ENCODE measurements around the gene TMC6. TPM values are rescaled to one million over a fixed set of nuclear protein-coding genes. Genes with fewer than 3 reads are reported as not detected.
"Not testable (repeated sequence)": the region's sequence is repeated elsewhere in the genome, so short reads cannot be mapped to it uniquely, and the experiment has no call there.

The TMC6 gene
- total RNA-seq, 1 donor from 2014 or later, result 265 TPM

DNA sequence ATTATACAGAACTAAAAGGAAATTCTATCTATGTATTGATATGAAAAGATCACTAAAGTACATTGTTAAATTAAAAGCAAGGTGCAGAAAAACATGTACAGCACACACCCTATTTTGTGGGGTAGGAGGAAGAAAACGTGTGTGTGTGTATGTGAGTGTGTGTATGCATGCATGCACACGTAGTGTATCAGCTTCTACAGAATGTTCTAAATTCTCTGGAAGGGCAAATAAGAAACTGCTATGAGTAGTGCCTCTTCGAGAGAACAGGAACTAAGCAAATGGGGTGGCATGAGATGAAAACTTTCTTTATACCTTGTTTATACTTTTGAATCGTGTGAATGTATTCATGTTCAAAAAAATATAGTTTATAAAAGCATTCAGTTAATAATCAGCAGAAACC lies 58.9 kb downstream of the TMC6 start:
- intact Hi-C loops (cut with micrococcal nuclease), result no loop called here
- no peaks in the 10 kb centered on the region for H3K9me3 Mint-ChIP-seq
- no peak overlapping the region for H3K27ac Mint-ChIP-seq

DNA sequence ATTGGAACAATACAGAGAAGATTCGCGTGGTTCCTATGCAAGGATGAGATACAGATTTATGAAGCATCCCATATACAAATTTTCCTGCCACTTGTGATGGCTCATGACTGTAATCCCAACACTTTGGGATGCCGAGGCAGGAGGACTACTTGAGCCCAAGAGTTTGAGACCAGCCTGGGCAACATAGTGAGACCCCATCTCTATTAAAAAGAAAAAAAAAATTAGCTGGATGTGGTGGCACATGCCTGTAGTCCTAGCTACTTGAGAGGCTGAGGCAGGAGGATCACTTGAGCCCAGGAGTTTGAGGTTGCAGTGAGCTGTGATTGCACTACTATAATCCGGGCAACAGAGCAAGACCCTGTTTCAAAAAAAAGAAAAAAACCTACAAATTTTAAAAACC lies 61.6 kb downstream of the TMC6 start:
- H3K27me3 Mint-ChIP-seq (ENCODE audit: insufficient read depth); intact Hi-C loops (cut with micrococcal nuclease); H3K36me3 Mint-ChIP-seq (ENCODE audit: low read depth); H3K4me3 Mint-ChIP-seq; DNase-seq (ENCODE audit: low spot score); H3K4me1 Mint-ChIP-seq (ENCODE audit: low read depth); H3K9me3 Mint-ChIP-seq; H3K27ac Mint-ChIP-seq: not testable (repeated sequence)

More for the DNA sequence above, 58.9 kb downstream of the TMC6 start:
- no peak for DNase-seq (ENCODE audit: low spot score)
- Mint-ChIP-seq H3K4me1 (ENCODE audit: low read depth) (no peaks in the 10 kb centered on the region), H3K27me3 (ENCODE audit: insufficient read depth) (no peaks in the 10 kb centered on the region), H3K4me3 (no peak overlapping the region), H3K36me3 (ENCODE audit: low read depth) (peaks cover 19% of the 10 kb centered on the region)

- intact Hi-C loops (cut with micrococcal nuclease), result no loop called here
- Mint-ChIP-seq H3K4me1 (ENCODE audit: low read depth) (peaks cover 7% of the 10 kb centered on the region), H3K27ac (no peak overlapping the region), H3K4me3 (no peak overlapping the region), H3K27me3 (ENCODE audit: insufficient read depth) (no peaks in the 10 kb centered on the region), H3K36me3 (ENCODE audit: low read depth) (peaks cover 7% of the 10 kb centered on the region), H3K9me3 (no peaks in the 10 kb centered on the region)
- DNase-seq (ENCODE audit: low spot score), result no peak
Measured at GRCh38 chr17:78064708-78065107, 63.8 kb downstream of the TMC6 start.

DNA sequence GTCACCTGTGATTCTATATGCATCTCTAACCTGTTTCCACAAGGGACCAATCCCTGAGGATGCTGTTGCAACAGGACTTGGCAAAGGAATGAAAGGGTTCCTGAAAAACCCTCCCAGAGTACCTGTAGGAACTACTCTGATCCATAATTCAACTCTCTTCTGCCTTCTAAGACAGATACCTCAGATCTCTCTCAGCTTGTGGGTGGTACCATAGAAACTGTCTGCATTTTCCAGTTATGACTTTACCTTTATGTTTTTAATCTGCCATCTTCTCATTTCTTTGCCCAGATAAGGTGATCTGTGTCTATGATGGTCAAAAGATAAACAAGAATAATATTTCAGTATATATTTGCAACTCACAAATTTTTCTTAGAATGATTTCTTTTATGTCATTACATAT lies 65.1 kb downstream of the TMC6 start:
- H3K4me1 Mint-ChIP-seq (ENCODE audit: low read depth), result peaks cover 7% of the 10 kb centered on the region
- H3K36me3 Mint-ChIP-seq (ENCODE audit: low read depth), result peaks cover 6% of the 10 kb centered on the region
- H3K4me3 Mint-ChIP-seq, result no peak overlapping the region
- DNase-seq (ENCODE audit: low spot score), result no peak
- H3K27me3 Mint-ChIP-seq (ENCODE audit: insufficient read depth), result no peaks in the 10 kb centered on the region
- intact Hi-C loops (cut with micrococcal nuclease), result no loop called here
- H3K9me3 Mint-ChIP-seq, result no peaks in the 10 kb centered on the region
- no peak overlapping the region for H3K27ac Mint-ChIP-seq

DNA sequence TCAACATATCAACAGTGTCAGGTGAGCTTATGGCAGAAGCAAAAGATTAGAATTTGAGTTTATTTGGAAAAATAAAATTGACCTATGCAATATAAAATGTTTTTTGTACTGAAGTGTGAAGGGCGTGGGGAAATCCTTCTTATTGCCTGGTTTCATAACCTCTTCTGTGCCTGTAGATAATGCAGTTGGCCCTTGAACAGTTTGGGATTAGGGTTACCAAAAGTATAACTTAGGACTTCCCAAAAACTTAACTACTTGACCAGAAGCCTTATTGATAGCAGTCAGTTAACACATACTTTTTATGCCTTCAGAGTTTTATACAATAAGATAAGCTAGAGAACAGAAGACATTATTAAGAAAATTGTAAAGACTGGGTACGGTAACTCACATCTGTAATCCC lies 66.0 kb downstream of the TMC6 start:
- Mint-ChIP-seq H3K36me3 (ENCODE audit: low read depth) (peaks cover 6% of the 10 kb centered on the region), H3K4me3 (no peak overlapping the region), H3K9me3 (no peaks in the 10 kb centered on the region), H3K27ac (no peak overlapping the region), H3K4me1 (ENCODE audit: low read depth) (peaks cover 7% of the 10 kb centered on the region), H3K27me3 (ENCODE audit: insufficient read depth) (no peaks in the 10 kb centered on the region)
- no peak for DNase-seq (ENCODE audit: low spot score)
- intact Hi-C loops (cut with micrococcal nuclease), result no loop called here

Other genes with a start within 250 kb of the TMC6 start
- gene TNRC6C, start 170.1 kb downstream of the TMC6 start, total RNA-seq, result 15.5 and 19.6 TPM in 2 replicates
- 234 and 239 TPM in 2 replicates for gene TMC8, start 2.0 kb upstream of the TMC6 start, total RNA-seq
- gene C17orf99, start 17.6 kb upstream of the TMC6 start, total RNA-seq, result not detected in 2 replicates
- gene SYNGR2, start 39.8 kb upstream of the TMC6 start, total RNA-seq, result 131 and 133 TPM in 2 replicates
- gene TK1, start 58.3 kb upstream of the TMC6 start, total RNA-seq, result 65.8 and 66.8 TPM in 2 replicates
- 26.2 and 27.7 TPM in 2 replicates for gene AFMID, start 58.6 kb upstream of the TMC6 start, total RNA-seq
- 39.4 and 39.6 TPM in 2 replicates for gene BIRC5, start 85.5 kb upstream of the TMC6 start, total RNA-seq
- not detected in 2 replicates for gene TMEM235, start 102.9 kb upstream of the TMC6 start, total RNA-seq
- 75.4 and 76.3 TPM in 2 replicates for gene SOCS3, start 231.3 kb upstream of the TMC6 start, total RNA-seq
- gene PGS1, start 249.9 kb upstream of the TMC6 start, total RNA-seq, result 71.9 and 73.5 TPM in 2 replicates